Measurements from ENCODE around the gene IQSEC2. TPM values are rescaled to one million over a fixed set of nuclear protein-coding genes. Genes with fewer than 3 reads are reported as not detected.
A peak's percentile ranks its signal among the peaks of the same experiment; 100 is the strongest.

IQSEC2 gene
- total and polyA plus RNA-seq, 2 experiments from 2014 or later: 4.4 to 7.0 TPM

GRCh38 chrX:53287493-53288138 lies 6.2 kb upstream of the IQSEC2 start:
- no peaks in the 10 kb centered on the region for H3K79me2 ChIP-seq
- no peaks in the 10 kb centered on the region for H3K36me3 ChIP-seq (replicated peaks; ENCODE audit: insufficient read depth, low read depth)
- H3K4me2 ChIP-seq: peak overlapping the region; percentile 32
- H4K20me1 ChIP-seq (ENCODE audit: insufficient read depth, poor library complexity, severe bottlenecking): no peaks in the 10 kb centered on the region
- H3K4me1 ChIP-seq (ENCODE audit: insufficient read depth): no peaks in the 10 kb centered on the region
- WGBS (ENCODE audit: low lambda C conversion rate, missing lambda C conversion rate): 67% methylated on average over 11 of the region's 11 CpGs
- H3K27me3 ChIP-seq: no peaks in the 10 kb centered on the region
- no peak overlapping the region for H2AFZ ChIP-seq
- no peaks in the 10 kb centered on the region for H3K9me3 ChIP-seq (ENCODE audit: low read depth)
- peak overlapping the region; percentile 46 for H3K27ac ChIP-seq
- no peak overlapping the region for H3K4me3 ChIP-seq
- DNase-seq (ENCODE audit: low spot score): peak; percentile 60
- no peaks in the 10 kb centered on the region for H3K9me2 ChIP-seq (replicated peaks; ENCODE audit: insufficient read depth)
- TF ChIP-seq EZH2phosphoT487 (IDR thresholded peaks at IDR 0.05; ENCODE audit: low read depth, severe bottlenecking, unreplicated experiment): no peak
- TF ChIP-seq EZH2 (IDR thresholded peaks at IDR 0.05; ENCODE audit: borderline replicate concordance): no peak
- TF ChIP-seq CTCF (IDR thresholded peaks at IDR 0.05; ENCODE audit: poor library complexity): no peak

GRCh38 chrX:53286171-53286570 lies 4.8 kb upstream of the IQSEC2 start:
- H3K9me3 ChIP-seq (ENCODE audit: low read depth): no peaks in the 10 kb centered on the region
- no peak for DNase-seq (ENCODE audit: low spot score)
- H3K4me2 ChIP-seq: no peak overlapping the region
- no peaks in the 10 kb centered on the region for H3K36me3 ChIP-seq (replicated peaks; ENCODE audit: insufficient read depth, low read depth)
- H3K79me2 ChIP-seq: no peaks in the 10 kb centered on the region
- TF ChIP-seq EZH2 (IDR thresholded peaks at IDR 0.05; ENCODE audit: borderline replicate concordance): no peak
- H2AFZ ChIP-seq: no peak overlapping the region
- H3K27me3 ChIP-seq: no peaks in the 10 kb centered on the region
- no peak overlapping the region for H3K27ac ChIP-seq
- WGBS (ENCODE audit: low lambda C conversion rate, missing lambda C conversion rate): 72% methylated on average over 3 of the region's 3 CpGs
- no peaks in the 10 kb centered on the region for H3K9me2 ChIP-seq (replicated peaks; ENCODE audit: insufficient read depth)
- no peaks in the 10 kb centered on the region for H4K20me1 ChIP-seq (ENCODE audit: insufficient read depth, poor library complexity, severe bottlenecking)
- peaks cover 9% of the 10 kb centered on the region for H3K4me1 ChIP-seq (ENCODE audit: insufficient read depth)
- no peak overlapping the region for H3K4me3 ChIP-seq

- no peaks in the 10 kb centered on the region for H3K27me3 ChIP-seq
- TF ChIP-seq CTCF (IDR thresholded peaks at IDR 0.05; ENCODE audit: poor library complexity): no peak
- no peak for TF ChIP-seq EZH2 (IDR thresholded peaks at IDR 0.05; ENCODE audit: borderline replicate concordance)
- TF ChIP-seq EZH2phosphoT487 (IDR thresholded peaks at IDR 0.05; ENCODE audit: low read depth, severe bottlenecking, unreplicated experiment): no peak
- 89% methylated on average over 3 of the region's 3 CpGs for WGBS (ENCODE audit: low lambda C conversion rate, missing lambda C conversion rate)
Observed at GRCh38 chrX:53285591-53285990, 4.2 kb upstream of the IQSEC2 start.

GRCh38 chrX:53284684-53285447 lies 3.5 kb upstream of the IQSEC2 start:
- H3K27me3 ChIP-seq: no peaks in the 10 kb centered on the region
- no peaks in the 10 kb centered on the region for H4K20me1 ChIP-seq (ENCODE audit: insufficient read depth, poor library complexity, severe bottlenecking)
- DNase-seq (ENCODE audit: low spot score): peak; percentile 64
- no peak overlapping the region for H3K27ac ChIP-seq
- no peak overlapping the region for H3K4me3 ChIP-seq
- no peaks in the 10 kb centered on the region for H3K79me2 ChIP-seq
- 50% methylated on average over 8 of the region's 8 CpGs for WGBS (ENCODE audit: low lambda C conversion rate, missing lambda C conversion rate)
- no peaks in the 10 kb centered on the region for H3K9me2 ChIP-seq (replicated peaks; ENCODE audit: insufficient read depth)
- no peaks in the 10 kb centered on the region for H3K36me3 ChIP-seq (replicated peaks; ENCODE audit: insufficient read depth, low read depth)
- no peak overlapping the region for H2AFZ ChIP-seq
- no peaks in the 10 kb centered on the region for H3K9me3 ChIP-seq (ENCODE audit: low read depth)
- peaks cover 9% of the 10 kb centered on the region for H3K4me1 ChIP-seq (ENCODE audit: insufficient read depth)
- H3K4me2 ChIP-seq: no peak overlapping the region
- TF ChIP-seq EZH2phosphoT487 (IDR thresholded peaks at IDR 0.05; ENCODE audit: low read depth, severe bottlenecking, unreplicated experiment) (no peak), CTCF (IDR thresholded peaks at IDR 0.05; ENCODE audit: poor library complexity) (peak; percentile 62)

More at GRCh38 chrX:53285591-53285990, 4.2 kb upstream of the IQSEC2 start:
- Histone ChIP-seq H3K36me3 (replicated peaks; ENCODE audit: insufficient read depth, low read depth) (no peaks in the 10 kb centered on the region), H4K20me1 (ENCODE audit: insufficient read depth, poor library complexity, severe bottlenecking) (no peaks in the 10 kb centered on the region), H3K27ac (no peak overlapping the region), H3K9me2 (replicated peaks; ENCODE audit: insufficient read depth) (no peaks in the 10 kb centered on the region), H3K9me3 (ENCODE audit: low read depth) (no peaks in the 10 kb centered on the region), H2AFZ (no peak overlapping the region), H3K4me2 (no peak overlapping the region), H3K4me3 (no peak overlapping the region), H3K79me2 (no peaks in the 10 kb centered on the region), H3K4me1 (ENCODE audit: insufficient read depth) (peaks cover 9% of the 10 kb centered on the region)
- no peak for DNase-seq (ENCODE audit: low spot score)

Data from hepatocyte (in vitro differentiated cells).